ENCODE measurements around the gene NTRK2.

The NTRK2 gene

GRCh38 chr9:84862810-84863287 is 193.3 kb downstream of the NTRK2 start:
- Histone ChIP-seq H3K27ac (ENCODE audit: extremely low read depth, low read depth, low read length) (no peak overlapping the region), H3K4me3 (ENCODE audit: low read depth, low read length) (no peak overlapping the region), H3K4me1 (ENCODE audit: control insufficient read depth, insufficient read depth, low read length) (no peaks in the 10 kb centered on the region; the same call in 1 of the 2 replicates), H3K36me3 (ENCODE audit: control insufficient read depth in 2 of 2, insufficient read depth in 1 of 2, low read length in 2 of 2) (no peaks in the 10 kb centered on the region), H3K9me3 (ENCODE audit: control insufficient read depth, insufficient read depth, low read depth, low read length) (no peaks in the 10 kb centered on the region)
- POLR2A ChIA-PET, result no interaction called here
- TF ChIP-seq TRIM28 (IDR thresholded peaks at IDR 0.05; ENCODE audit: borderline replicate concordance, low read length), result no peak
- no peak for TF ChIP-seq INSM2 (tag by site-specific recombination; IDR thresholded peaks at IDR 0.05)
- CTCF ChIA-PET, result interaction anchor here (0.6 to 1.1 kb wide), 2 partner anchors 8 to 1341 kb away, joined by 3 to 5 read pairs; no protein-coding TSS in a partner anchor

GRCh38 chr9:84863372-84863771 is 193.8 kb downstream of the NTRK2 start:
- Histone ChIP-seq H3K36me3 (ENCODE audit: control insufficient read depth in 2 of 2, insufficient read depth in 1 of 2, low read length in 2 of 2) (no peaks in the 10 kb centered on the region), H3K4me3 (ENCODE audit: low read depth, low read length) (no peak overlapping the region), H3K4me1 (ENCODE audit: control insufficient read depth, insufficient read depth, low read length) (no peaks in the 10 kb centered on the region; the same call in 1 of the 2 replicates), H3K27ac (ENCODE audit: extremely low read depth, low read depth, low read length) (no peak overlapping the region), H3K9me3 (ENCODE audit: control insufficient read depth, insufficient read depth, low read depth, low read length) (no peaks in the 10 kb centered on the region)
- TF ChIP-seq ZFP69B (tag by site-specific recombination; IDR thresholded peaks at IDR 0.05), result no peak
- no peak for TF ChIP-seq ZNF624 (tag by site-specific recombination; IDR thresholded peaks at IDR 0.05)
- TF ChIP-seq ZNF146 (tag by site-specific recombination; IDR thresholded peaks at IDR 0.05), result no peak
- TF ChIP-seq OSR2 (tag by site-specific recombination; IDR thresholded peaks at IDR 0.05), result no peak
- no peak for TF ChIP-seq ZNF426 (tag by site-specific recombination; IDR thresholded peaks at IDR 0.05)
- no peak for TF ChIP-seq ZNF776 (tag by site-specific recombination; IDR thresholded peaks at IDR 0.05; ENCODE audit: borderline replicate concordance)
- TF ChIP-seq PRDM4 (tag by site-specific recombination; IDR thresholded peaks at IDR 0.05), result no peak
- no peak for TF ChIP-seq ZNF138 (tag by site-specific recombination; IDR thresholded peaks at IDR 0.05; ENCODE audit: borderline replicate concordance)
- TF ChIP-seq ZNF155 (tag by site-specific recombination; IDR thresholded peaks at IDR 0.05), result no peak
- no peak for TF ChIP-seq ZNF670 (tag by site-specific recombination; IDR thresholded peaks at IDR 0.05; ENCODE audit: low read depth)
- TF ChIP-seq SETDB1 (IDR thresholded peaks at IDR 0.05; ENCODE audit: insufficient read length, low read length), result no peak
- no peak for TF ChIP-seq ZNF114 (tag by site-specific recombination; IDR thresholded peaks at IDR 0.05)
- TF ChIP-seq ZNF785 (tag by site-specific recombination; IDR thresholded peaks at IDR 0.05), result no peak
- no peak for TF ChIP-seq ZNF175 (tag by site-specific recombination; IDR thresholded peaks at IDR 0.05)
- TF ChIP-seq ZNF501 (tag by site-specific recombination; IDR thresholded peaks at IDR 0.05), result no peak
- TF ChIP-seq ZSCAN4 (tag by site-specific recombination; IDR thresholded peaks at IDR 0.05), result no peak
- TF ChIP-seq ZNF701 (tag by site-specific recombination; IDR thresholded peaks at IDR 0.05), result no peak
- CTCF ChIA-PET, result interaction anchor here (1.1 kb wide), 1 partner anchor 9 kb away, joined by 5 read pairs; no protein-coding TSS in a partner anchor
- POLR2A ChIA-PET, result no interaction called here

Measured in HEK293 (cell line).